Measurements from ENCODE around the gene KSR1.

- TF ChIP-seq, protein P1, sequence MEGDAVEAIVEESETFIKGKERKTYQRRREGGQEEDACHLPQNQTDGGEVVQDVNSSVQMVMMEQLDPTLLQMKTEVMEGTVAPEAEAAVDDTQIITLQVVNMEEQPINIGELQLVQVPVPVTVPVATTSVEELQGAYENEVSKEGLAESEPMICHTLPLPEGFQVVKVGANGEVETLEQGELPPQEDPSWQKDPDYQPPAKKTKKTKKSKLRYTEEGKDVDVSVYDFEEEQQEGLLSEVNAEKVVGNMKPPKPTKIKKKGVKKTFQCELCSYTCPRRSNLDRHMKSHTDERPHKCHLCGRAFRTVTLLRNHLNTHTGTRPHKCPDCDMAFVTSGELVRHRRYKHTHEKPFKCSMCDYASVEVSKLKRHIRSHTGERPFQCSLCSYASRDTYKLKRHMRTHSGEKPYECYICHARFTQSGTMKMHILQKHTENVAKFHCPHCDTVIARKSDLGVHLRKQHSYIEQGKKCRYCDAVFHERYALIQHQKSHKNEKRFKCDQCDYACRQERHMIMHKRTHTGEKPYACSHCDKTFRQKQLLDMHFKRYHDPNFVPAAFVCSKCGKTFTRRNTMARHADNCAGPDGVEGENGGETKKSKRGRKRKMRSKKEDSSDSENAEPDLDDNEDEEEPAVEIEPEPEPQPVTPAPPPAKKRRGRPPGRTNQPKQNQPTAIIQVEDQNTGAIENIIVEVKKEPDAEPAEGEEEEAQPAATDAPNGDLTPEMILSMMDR (IDR thresholded peaks at IDR 0.05): no peak
- TF ChIP-seq, protein P2, sequence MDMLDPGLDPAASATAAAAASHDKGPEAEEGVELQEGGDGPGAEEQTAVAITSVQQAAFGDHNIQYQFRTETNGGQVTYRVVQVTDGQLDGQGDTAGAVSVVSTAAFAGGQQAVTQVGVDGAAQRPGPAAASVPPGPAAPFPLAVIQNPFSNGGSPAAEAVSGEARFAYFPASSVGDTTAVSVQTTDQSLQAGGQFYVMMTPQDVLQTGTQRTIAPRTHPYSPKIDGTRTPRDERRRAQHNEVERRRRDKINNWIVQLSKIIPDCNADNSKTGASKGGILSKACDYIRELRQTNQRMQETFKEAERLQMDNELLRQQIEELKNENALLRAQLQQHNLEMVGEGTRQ (IDR thresholded peaks at IDR 0.05; ENCODE audit: borderline replicate concordance, low read depth, low read length): no peak
- TF ChIP-seq POLR2AphosphoS5 (IDR thresholded peaks at IDR 0.05; ENCODE audit: low read depth, low read length) (no peak), GABPA (IDR thresholded peaks at IDR 0.05; ENCODE audit: low read depth) (no peak), JUND (IDR thresholded peaks at IDR 0.05) (no peak)
- TF ChIP-seq, protein P3, sequence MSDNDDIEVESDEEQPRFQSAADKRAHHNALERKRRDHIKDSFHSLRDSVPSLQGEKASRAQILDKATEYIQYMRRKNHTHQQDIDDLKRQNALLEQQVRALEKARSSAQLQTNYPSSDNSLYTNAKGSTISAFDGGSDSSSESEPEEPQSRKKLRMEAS (IDR thresholded peaks at IDR 0.05; ENCODE audit: low read depth): no peak
These were observed 47.4 kb upstream of the KSR1 start for GRCh38 chr17:27408891-27409290.
